GM19468 (cell line): Measurements from ENCODE around the gene DVL3.

ENCODE experiments used
- ATAC-seq: cut with Tn5 transposase; IDR thresholded peaks from one replicate; pipeline ENCODE4 v1.9.1; 2021; ENCODE audit warnings: mild to moderate bottlenecking, moderate library complexity, moderate number of reproducible peaks; ENCODE audit not compliant: unreplicated experiment; ENCODE audit errors: extremely low read depth

The DVL3 gene

GRCh38 chr3:184200825-184201224, 45.6 kb downstream of the DVL3 start:
- no peak for ATAC-seq

GRCh38 chr3:184203526-184203925, 48.3 kb downstream of the DVL3 start:
- ATAC-seq, result no peak

GRCh38 chr3:184209146-184209923, 54.2 kb downstream of the DVL3 start:
- no peak for ATAC-seq

GRCh38 chr3:184211297-184211696, 56.1 kb downstream of the DVL3 start:
- no peak for ATAC-seq

DNA sequence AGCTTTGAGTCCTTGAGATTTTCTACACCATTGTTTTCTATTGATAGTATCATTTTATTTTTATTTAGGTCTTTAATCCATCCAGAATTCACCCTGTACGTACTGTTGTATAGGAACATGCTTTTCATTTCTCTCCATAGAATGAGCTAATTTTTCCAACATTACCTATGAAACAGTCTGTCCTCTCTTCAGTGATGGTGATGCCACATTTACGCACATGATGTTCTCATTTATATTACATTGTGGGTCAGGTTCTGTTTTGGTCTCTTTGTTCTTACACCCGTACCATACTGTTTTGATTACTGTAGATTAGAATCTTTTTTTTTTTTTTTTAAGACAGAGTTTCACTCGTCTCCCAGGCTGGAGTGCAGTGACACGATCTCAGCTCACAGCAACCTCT, 56.5 kb downstream of the DVL3 start:
- no peak for ATAC-seq

DNA sequence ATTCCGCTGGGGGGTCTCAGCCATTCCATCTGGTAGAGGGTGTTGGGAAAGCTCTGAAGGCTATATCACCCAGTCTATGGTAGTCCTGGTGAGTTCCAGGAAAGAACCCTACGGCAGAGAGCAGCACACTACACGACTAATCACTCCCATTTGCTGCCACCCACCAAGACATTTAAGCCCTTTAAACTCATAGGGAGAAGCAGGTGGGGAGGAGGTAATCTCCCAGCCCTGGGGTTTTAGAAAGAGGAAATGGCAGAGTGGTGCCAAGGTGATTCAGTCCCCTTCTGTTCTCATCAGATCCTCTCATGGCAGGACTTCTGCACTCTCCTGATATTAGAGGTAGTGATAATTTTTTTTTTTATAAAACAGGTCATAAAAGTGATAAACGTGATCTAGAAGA, 63.6 kb downstream of the DVL3 start:
- ATAC-seq, result no peak

GRCh38 chr3:184222521-184222920, 67.3 kb downstream of the DVL3 start:
- ATAC-seq, result no peak
